HG03280 (cell line): Measurements from ENCODE around the gene UBE2E1.
"Not testable (repeated sequence)": the region's sequence is repeated elsewhere in the genome, so short reads cannot be mapped to it uniquely, and the experiment has no call there.

Experiments used
- ATAC-seq: cut with Tn5 transposase; IDR thresholded peaks from one replicate; pipeline ENCODE4 v1.9.1; 2021; ENCODE audit warnings: mild to moderate bottlenecking, moderate library complexity; ENCODE audit not compliant: unreplicated experiment

UBE2E1 gene

DNA sequence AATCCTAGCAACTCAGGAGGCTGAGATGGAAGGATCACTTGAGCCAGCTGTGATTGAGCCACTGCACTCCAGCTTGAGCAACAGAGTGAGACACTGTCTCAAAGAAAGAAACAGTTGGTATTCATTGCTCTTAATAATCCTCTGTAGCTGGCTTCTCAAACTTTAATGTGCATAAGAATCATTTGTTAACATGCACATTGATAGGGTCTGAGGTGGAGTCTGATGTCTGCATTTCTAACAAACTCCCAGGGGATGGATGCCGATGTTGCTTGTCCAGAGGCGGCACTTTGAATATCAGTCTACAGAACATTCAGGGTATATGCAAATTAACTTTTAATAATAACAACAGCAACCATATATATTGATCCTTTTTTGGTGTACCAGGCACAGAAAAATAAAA lies 71.2 kb downstream of the UBE2E1 start:
- no peak for ATAC-seq

DNA sequence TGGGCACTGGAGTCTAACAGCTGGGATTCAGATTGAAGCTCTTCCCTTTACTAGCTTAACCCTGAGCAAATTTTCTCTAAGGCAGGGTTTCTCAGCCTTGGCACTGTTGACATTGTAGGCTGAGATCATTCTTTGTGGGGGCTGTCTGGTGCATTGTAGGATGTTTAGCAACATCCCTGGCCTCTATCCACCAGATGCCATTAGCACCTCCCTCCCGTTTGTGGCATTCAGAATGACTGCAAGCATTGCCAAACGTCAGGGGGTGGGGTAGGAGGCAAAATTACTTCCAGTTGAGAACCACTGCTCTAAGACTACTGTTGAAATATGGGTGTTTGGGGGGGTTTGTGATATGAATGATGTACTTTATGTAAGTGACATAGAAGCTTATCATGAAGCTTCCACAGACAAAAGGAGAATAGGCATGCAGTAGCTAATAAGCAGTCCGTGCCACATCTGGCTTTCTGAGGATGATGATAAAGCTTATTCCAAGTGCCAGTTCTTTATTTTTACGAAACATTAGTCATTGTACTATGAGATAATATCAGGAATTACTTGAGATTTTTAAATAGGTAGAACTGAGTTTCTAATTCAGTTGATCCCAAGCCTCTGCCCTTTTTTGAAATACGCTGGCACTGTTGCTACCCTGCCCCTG lies 71.7 kb downstream of the UBE2E1 start:
- no peak for ATAC-seq

DNA sequence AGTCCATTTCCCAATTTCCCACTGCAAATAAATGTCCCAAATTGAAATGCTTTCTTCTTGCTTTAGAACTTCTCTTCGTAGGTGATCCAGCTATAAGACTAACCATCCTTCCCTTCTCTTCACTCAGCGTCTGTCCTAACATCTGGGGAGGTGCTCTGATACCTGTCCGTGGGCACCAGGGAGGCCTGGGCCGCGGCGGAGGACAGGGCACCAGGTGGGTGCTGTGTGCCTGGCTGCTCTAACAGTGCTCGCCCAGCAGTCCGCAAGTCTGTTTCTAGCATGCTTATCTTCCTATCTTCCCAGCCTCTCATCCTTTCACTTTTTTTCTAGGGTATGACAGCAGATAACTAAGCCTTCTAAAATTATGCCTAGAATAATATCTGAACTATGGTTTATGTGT lies 73.7 kb downstream of the UBE2E1 start:
- ATAC-seq, result no peak

DNA sequence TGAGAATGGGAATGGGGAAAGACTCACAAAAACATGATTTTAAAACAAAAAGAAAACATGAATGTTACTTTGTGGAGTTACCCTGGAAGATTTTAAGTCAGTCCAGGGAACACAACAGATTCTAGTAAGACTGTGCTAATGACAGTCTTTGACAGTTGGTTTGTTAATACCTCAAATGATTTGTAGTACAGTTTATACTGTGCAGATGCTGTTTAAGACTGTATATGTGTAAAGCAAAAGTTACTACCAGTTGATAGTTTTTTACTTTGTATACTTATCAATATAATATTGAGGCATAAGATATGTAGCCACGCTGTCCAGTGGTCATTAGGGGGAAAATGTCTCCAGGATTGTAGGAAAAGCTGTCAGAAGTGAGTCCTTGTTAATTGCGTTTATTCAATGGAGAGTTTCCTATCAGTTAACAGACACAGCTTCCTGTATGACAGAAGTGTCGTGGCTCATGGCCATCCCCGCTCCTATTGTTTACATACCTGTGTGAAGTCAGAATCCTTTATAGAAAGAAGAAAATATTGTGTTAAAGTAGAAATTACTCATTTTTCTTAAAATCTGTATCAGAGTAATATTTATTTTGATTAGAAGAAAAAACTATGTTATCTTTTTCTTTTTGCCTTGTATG lies 75.1 kb downstream of the UBE2E1 start:
- no peak for ATAC-seq

DNA sequence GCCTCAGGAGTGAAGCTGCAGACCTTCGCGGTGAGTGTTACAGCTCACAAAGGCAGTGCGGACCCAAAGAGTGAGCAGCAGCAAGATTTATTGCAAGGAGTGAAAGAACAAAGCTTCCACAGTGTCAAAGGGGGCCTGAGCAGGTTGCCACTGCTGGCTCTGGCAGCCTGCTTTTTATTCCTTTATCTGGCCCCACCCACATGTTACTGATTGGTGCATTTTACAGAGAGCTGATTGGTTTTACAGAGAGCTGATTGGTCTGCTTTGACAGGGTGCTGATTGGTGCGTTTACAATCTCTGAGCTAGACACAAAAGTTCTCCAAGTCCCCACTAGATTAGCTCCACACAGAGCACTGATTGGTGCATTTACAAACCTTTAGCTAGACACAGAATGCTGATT lies 76.2 kb downstream of the UBE2E1 start:
- ATAC-seq, result not testable (repeated sequence)

DNA sequence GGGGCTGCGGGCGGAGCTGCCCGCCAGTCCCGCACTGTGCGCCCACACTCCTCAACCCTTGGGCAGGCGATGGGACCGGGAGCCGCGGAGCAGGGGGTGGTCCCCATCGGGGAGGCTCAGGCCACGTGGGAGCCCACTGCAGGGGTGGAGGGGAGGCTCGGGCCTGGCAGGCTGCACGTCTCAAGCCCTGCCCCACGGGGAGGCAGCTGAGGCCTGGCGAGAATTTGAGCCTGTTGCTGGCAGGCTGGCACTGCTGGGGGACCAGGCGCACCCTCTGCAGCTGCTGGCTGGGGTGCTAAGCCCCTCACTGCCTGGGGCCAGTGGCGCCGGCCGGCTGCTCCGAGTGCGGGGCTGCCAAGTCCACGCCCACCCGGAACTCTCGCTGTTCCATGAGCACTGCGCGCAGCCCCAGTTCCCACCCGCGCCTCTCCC lies 76.7 kb downstream of the UBE2E1 start:
- no peak for ATAC-seq

DNA sequence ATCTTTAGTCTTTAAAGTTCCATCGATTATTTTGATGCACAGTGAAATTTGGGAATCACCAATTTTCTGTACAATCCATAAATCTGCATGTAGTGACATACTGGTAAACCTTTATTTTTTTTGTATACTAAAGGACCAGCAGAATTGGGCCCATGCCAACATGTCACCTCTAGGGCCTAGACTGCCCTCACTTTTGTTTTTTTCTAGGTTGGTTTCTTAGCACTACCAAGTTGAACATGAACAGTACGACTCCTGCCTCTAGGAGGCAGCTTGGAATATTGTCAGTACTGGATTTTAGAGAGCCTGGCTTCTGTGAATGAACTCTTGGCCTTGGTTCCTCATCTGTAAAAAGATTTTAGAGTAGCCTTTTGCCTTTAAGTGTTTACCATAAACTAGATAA lies 78.7 kb downstream of the UBE2E1 start:
- ATAC-seq, result no peak

DNA sequence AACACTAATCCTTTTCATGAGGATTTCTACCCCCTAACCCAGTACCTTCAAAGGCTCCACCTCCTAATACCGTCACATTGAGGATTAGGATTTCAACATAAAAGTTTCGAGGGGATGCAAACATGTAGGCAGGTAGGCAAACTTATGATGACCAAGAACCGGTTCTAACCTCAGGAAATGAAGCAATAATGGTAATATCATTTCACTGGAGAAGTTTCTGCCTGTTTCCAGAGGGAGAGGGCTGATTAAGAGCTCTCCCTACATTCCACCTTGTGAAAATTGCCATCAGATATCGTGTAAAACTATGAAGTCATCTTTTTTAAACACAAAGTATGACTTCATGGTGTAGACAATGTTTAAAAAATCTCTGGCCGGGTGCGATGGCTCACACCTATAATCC lies 79.5 kb downstream of the UBE2E1 start:
- ATAC-seq, result no peak

DNA sequence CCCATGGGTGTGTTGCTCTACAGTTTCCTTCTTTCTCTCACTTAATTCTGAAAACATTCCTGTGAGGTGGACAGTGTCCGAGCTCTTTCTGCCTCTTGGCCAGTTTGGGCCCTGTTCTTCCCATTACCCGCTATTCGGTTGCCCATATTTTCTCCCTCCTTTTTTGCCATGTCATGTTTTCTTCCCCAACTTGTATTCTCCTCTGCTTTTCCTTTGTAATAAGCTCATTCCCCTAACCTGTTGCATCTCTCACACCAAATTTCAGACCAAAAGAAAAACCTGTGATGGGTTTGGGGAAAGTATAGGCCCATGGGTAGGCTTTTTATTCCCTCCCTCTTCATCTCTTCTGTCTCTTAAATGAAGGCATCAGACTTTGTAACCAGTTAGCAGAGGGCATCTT lies 80.6 kb downstream of the UBE2E1 start:
- ATAC-seq, result no peak

DNA sequence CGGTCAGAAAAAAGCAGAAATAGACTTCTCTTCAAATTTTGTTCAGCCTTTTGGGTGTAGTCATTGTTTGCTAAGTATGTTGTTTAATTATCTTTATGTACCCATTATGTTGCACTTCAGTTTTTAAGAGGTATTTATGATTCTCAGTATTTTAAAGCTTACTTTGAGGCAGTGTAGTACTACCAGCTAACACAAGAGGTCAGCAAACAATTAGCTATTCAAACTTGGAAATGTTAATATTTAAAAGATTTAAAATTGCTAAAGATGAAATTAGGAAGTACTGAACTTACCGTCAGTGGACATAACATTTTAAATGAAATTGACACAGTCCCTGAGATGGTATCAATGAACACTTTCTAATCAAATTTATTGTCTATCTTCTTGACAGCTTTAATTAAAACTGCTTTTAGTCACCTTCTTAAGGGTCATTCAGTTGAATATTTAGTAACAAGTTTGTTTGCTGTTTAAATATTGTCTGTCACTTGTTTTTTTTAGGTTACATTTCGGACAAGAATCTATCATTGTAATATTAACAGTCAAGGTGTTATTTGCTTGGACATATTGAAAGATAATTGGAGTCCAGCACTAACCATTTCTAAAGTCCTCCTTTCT lies 83.0 kb downstream of the UBE2E1 start:
- ATAC-seq, result no peak

DNA sequence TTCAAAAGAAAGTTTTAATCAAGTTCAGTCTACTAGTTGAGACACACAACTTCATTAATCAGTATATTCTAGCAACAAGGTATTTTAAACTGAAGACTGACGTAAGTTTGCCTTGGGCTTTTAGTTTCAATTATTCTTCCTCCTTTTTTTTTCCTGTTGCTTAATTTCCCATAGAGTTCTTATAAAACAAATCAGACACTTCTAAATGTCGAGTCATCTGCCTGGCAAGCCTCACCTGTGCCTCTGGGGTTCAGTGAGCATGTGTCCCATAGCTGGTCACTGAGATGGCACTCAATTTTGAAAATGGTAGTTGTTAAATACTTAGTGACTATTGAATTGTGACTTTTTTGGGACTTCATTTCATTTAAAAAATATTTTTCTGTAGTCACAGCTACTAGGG lies 83.6 kb downstream of the UBE2E1 start:
- ATAC-seq, result no peak

DNA sequence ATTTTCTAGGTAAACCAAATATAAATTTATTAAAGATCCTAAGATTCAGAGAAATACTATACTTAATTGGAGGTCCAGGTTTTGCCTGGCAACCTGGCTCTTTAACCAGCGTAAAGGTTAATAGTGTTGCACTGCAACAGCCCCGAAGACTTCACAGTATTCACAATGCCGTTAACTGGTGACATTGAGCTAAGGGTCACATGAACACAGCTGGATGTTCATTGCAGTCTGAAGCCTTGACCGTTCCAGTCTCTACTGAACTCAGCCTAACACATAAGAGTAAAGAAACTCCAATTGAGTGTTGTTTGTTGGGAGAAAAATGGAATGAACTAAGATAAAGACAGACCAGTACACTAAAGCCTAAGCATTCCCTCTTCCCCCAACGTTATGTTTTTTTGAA lies 84.2 kb downstream of the UBE2E1 start:
- no peak for ATAC-seq

DNA sequence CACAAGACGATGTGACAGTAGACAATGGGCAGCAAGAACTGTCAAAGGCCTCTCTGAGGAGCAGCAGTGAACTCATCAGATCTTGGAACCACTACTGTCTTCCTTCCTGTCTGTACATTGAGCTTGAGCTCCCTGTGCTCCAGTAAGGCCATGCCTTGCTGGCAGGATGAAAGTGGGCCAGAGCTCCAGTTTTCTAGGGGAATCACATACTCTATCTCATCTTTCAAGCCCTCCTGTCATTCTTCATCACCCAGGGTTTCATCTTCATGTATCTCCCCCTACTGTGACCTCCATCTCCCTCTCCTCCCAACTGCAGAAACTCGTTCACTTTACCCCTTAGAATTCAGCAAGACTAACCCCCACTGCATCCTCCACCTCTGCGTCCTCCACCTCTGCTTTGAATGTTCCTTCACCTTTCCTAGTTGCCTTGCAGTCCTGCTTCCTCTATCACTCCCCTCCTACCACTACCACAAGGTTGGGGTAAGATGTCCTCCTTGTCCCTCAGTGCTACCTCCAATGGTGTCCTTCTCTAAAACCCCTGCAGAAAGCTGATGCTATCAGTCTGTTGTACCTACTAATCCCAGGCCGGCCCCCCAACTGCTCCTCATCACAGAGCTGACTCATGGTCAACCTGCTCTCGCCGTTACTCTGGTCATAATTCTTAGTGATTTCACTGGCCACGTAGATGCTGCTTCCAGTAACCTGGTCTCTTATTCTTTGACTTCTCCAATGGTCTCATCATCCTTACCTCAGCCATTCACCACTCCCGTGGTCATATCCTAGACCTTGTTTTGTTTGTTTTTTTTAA lies 88.7 kb downstream of the UBE2E1 start:
- ATAC-seq, result no peak

DNA sequence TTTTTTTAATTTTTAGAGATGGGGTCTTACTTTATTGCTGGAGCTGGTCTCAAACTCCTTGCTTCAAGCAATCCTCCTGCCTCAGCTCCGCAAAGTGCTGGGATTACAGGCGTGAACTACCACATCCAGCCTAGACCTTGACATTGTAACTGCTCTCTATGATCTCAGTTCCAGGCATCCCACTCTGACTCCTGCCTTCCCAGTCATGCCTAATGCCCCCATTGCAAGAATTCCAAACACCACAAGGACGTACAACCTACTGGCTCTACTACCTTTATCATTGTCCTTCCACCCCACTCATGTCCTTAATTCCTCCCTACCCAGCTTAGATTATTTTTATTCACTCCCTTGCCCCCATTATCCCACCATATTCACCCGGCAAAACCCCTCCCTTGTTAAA lies 89.4 kb downstream of the UBE2E1 start:
- no peak for ATAC-seq

DNA sequence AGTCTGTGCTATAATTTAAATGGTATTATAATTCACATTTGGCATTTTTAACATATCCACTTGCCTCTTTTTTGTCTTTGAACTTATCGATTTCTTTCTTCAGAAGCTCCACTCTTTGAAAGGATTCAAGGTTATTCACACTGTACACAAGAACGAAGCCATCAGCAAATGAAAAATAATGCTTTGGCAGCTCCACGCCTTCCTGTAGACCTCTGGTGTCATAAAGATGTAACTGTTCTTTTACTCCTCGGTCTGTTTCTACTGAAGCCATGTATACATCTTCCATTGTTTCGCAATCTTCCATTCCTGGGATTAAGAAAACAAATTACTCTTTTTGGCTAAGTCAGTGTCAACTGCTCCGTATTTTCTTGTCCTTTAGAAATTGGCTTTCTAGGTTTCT lies 95.0 kb downstream of the UBE2E1 start:
- no peak for ATAC-seq

DNA sequence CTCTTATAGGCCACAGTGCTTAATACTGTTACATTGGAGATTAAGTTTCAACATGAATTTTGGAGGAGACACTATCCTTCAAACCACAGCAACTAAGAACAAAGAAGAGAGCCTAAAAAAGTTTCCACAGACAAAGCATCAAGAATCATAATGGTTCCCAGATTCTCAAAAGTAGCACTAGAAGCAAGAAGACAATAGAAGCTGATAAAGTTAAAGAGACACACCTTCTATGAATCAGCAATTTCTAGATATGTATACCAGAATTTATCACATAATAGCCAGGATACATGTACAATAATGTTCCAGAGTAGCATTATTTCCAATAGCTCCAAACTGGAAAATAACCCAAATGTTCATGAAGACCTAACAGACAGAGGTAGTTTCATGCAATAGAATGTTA lies 98.8 kb downstream of the UBE2E1 start:
- no peak for ATAC-seq

DNA sequence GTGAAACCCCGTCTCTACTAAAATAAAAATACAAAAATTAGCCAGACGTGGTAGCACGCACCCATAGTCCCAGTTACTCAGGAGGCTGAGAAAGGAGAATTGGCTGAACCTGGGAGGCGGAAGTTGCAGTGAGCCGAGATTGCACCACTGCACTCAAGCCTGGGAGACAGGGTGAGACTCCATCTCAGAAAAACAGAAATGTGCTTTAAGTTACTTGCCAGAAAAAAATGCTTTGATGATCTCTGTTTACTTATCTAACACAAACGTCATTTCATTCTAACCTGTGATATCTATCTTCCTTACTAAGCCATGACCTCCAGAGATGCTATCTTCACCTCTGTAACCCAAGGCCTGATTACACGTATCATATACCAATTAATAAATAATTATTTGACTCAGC lies 103.6 kb downstream of the UBE2E1 start:
- no peak for ATAC-seq

DNA sequence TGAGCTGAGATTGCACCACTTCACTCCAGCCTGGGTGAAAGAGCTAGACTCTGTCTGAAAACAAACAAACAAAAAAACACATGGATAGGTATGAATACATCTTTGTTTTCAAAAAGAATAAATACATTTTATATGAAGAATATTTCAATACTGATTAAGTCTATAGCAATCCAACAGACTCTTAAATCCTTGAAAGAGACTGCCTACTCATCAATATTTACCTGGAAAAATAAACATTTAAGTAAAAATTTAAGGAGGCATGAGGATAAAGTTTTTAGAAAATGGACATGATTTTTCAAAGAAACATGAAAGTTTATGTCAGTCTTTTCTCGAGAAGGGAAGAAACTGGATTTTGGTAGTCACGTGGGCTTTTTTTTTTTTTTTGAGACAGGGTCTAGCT lies 105.6 kb downstream of the UBE2E1 start:
- ATAC-seq, result no peak

DNA sequence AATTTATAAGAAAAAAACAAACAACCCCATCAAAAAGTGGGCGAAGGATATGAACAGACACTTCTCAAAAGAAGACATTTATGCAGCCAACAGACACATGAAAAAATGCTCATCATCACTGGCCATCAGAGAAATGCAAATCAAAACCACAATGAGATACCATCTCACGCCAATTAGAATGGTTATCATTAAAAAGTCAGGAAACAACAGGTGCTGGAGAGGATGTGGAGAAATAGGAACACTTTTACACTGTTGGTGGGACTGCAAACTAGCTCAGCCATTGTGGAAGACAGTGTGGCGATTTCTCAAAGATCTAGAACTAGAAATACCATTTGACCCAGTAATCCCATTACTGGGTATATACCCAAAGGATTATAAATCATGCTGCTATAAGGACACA lies 106.6 kb downstream of the UBE2E1 start:
- ATAC-seq, result not testable (repeated sequence)

DNA sequence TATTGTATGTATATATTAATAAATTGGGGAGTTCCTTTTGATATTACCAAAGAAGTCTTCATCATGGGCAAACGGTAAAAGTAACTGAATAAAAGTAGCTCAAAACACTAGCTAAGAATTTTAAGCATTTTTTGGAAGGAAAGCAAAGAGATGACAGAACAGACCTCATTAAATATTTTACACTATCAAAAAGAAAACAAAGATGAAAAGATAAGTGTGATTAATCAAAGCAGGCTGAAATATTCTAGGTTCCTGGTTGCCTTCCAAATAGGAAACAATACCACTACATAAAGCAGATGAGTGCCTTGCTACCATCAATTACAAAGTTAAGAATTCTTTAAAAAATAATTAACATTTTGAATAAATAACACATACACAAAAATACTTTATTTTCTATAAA lies 107.4 kb downstream of the UBE2E1 start:
- no peak for ATAC-seq

DNA sequence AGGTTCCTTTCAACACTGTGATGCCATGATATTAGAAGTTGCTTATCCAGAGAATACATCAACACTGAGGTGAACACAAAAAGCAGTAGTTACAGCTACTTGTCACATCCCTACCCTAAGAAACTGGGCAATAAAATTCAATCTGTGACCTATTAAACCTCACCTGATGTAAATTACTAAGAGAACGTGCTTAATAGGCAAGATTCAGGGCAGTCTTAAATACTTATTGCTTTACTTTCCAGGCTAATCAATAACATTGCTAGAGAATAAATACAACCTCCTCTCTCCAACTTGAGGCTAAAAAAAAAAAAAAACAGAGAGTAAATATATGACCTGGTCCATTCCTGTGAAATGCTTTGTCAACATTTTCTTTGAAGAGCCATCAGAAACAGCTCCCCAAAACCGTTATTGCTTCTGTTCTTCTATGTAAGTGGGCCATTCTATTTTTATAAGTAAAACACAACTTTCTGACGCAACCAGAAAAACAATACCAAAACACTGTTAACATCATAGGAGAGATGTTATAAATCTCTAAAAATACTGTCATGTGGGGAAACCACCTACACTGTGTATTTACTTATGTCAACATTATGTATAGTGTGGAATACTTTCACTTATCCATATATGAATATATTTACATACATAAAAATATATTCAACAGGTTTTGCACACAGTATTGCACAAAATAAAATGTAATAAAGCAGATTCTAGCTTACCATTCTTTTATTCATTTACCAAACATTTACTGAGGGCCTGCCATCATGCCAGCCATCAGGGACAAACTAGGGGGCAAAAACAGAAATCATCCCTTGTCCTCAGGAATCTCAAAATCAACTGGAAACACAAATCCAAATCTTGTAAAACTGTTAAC lies 108.4 kb downstream of the UBE2E1 start:
- ATAC-seq, result peak; percentile 13
